Body of pancreas (tissue), 4 donors: ENCODE results near the gene MYO1A. TPM values are rescaled to one million over a fixed set of nuclear protein-coding genes. Genes with fewer than 3 reads are reported as not detected.

Experiments used
- ATAC-seq: fragments of 150-250 bp; one replicate; pipeline ENCODE4 v1.9.1; 2016
- DNase-seq, 4 donors: peaks; one replicate each; pipeline ENCODE4 v3.0.0-alpha.2; 2019
- H3K27ac ChIP-seq, 4 donors: fragments of 200-600 bp; sonication (generic); 1 replicate in 3 of 4; 2 replicates in 1 of 4; pipeline versions ENCODE4 v1.5.1 to v1.6.1; 2016 to 2019; ENCODE audit warnings: mild to moderate bottlenecking in 1 of 4, mixed read lengths in 1 of 4, moderate library complexity in 1 of 4
- H3K27me3 ChIP-seq, 2 donors: fragments of 200-600 bp; sonication (generic); one replicate each; pipeline ENCODE4 v1.6.0; 2016; ENCODE audit warnings: mild to moderate bottlenecking in 1 of 2
- H3K36me3 ChIP-seq, 2 donors: fragments of 200-600 bp; sonication (generic); replicated peaks in 1 of 2; 2 replicates each; pipeline ENCODE4 v1.5.1; 2016; ENCODE audit warnings: low read depth in 2 of 2; ENCODE audit not compliant: insufficient read depth in 1 of 2
- H3K4me1 ChIP-seq: fragments of 200-600 bp; sonication (generic); one replicate; pipeline ENCODE4 v1.6.0; 2016
- H3K4me3 ChIP-seq, 2 donors: fragments of 200-600 bp; sonication (generic); 1 replicate in 1 of 2; 2 replicates in 1 of 2; pipeline ENCODE4 v1.5.1; 2016 to 2019
- H3K9me3 ChIP-seq, 3 donors: fragments of 200-600 bp; sonication (generic); 1 replicate in 2 of 3; 2 replicates in 1 of 3; pipeline ENCODE4 v1.5.1; 2016
- POLR2A ChIP-seq, 3 donors: fragments of 450-650 bp; IDR thresholded peaks; one replicate each; pipeline ENCODE4 v1.6.1; 2016; ENCODE audit warnings: antibody characterized with exemption in 3 of 3, mild to moderate bottlenecking in 2 of 3
- WGBS, 2 donors: methylation state at CpG; one replicate each; pipeline ENCODE4 v1.1.5; 2017; 5-methylcytosine and 5-hydroxymethylcytosine counted together
- intact Hi-C: fragments of 100-400 bp; cut with DNase I; formaldehyde crosslinking; loops from one replicate; pipeline ENCODE4 v1.15.1; 2023
- total RNA-seq, 2 donors: library from RNA; depleted of rRNA; stranded (reverse); fragments of >200 nt; gene quantifications; one replicate each; pipeline ENCODE4 v1.1.0, GENCODE V29; 2016
- TF ChIP-seq, protein P1 (sequence below), 7 experiments: fragments of 450-650 bp in 4 of 7; fragments of 200-600 bp in 3 of 7; sonication (generic) in 3 of 7; IDR thresholded peaks; one replicate each; pipeline ENCODE4 v1.5.1; 2016 to 2019; ENCODE audit warnings: antibody characterized with exemption in 7 of 7

Gene MYO1A
- total RNA-seq, 2 donors from 2014 or later, result 1.8 TPM; not detected in 1

DNA sequence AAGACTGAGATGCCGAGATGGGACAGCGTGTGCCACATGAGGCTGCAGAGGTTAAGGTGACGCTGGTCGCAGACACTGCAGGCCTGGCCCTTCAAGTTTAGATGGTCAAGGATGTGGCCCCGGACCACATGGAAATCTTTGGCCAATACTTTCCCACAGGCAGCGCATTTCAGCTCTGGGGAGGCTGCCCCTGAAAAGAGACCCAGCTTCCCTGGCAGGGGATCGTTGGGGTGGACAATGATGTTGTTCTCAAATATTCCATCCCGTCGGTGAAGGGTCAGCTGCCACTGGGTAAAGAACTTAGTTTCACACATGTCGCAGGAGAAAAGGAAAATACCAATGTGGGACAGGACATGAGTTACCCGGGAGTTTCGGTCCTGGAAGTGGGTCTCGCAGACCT is 46.5 kb downstream of the MYO1A start:
- H3K36me3 ChIP-seq, result peaks cover 0 to 9% of the 10 kb centered on the region in 2 donors
- H3K27ac ChIP-seq, result no peak overlapping the region
- intact Hi-C loops, result no loop called here
- no peak for DNase-seq
- whole genome bisulfite sequencing, 2 donors, result 88 to 89% methylated on average over 9 to 13 of the region's 13 CpGs
- H3K9me3 ChIP-seq, result no peaks in the 10 kb centered on the region
- H3K4me1 ChIP-seq, result peaks cover 25% of the 10 kb centered on the region
- H3K4me3 ChIP-seq, result no peak overlapping the region
- no peak for ATAC-seq
- TF ChIP-seq POLR2A (IDR thresholded peaks at IDR 0.05), result no peak
- TF ChIP-seq, protein P1, sequence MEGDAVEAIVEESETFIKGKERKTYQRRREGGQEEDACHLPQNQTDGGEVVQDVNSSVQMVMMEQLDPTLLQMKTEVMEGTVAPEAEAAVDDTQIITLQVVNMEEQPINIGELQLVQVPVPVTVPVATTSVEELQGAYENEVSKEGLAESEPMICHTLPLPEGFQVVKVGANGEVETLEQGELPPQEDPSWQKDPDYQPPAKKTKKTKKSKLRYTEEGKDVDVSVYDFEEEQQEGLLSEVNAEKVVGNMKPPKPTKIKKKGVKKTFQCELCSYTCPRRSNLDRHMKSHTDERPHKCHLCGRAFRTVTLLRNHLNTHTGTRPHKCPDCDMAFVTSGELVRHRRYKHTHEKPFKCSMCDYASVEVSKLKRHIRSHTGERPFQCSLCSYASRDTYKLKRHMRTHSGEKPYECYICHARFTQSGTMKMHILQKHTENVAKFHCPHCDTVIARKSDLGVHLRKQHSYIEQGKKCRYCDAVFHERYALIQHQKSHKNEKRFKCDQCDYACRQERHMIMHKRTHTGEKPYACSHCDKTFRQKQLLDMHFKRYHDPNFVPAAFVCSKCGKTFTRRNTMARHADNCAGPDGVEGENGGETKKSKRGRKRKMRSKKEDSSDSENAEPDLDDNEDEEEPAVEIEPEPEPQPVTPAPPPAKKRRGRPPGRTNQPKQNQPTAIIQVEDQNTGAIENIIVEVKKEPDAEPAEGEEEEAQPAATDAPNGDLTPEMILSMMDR (IDR thresholded peaks at IDR 0.05), result no peak
- H3K27me3 ChIP-seq, result no peaks in the 10 kb centered on the region

DNA sequence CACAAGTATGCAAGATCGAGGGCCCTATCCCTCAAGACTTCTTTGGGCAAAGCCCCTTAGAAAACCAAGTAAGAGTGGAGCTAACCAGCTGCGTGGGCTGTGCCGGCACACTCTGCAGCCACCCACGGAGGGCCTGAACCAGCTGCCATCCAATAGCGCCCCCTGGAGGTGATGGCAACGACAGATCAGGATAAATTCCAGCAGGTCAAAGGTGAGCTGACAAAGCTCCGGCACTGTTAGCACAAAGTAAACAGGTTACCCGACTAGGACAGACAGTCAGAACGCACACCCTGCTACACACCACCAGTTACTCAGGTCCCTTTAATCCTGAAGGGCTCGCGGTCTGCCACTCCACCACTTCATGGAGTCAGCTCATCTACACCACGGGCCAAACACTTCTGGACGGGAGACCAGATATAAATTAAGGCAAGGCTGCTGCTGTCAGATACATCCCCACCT is 48.5 kb downstream of the MYO1A start:
- Histone ChIP-seq H3K27me3 (no peaks in the 10 kb centered on the region), H3K27ac (no peak overlapping the region), H3K9me3 (no peaks in the 10 kb centered on the region), H3K36me3 (peaks cover 0 to 9% of the 10 kb centered on the region in 2 donors), H3K4me3 (no peak overlapping the region), H3K4me1 (peaks cover 19% of the 10 kb centered on the region)
- 31 to 35% methylated on average over 12 to 13 of the region's 13 CpGs for WGBS, 2 donors
- TF ChIP-seq, protein P1 (IDR thresholded peaks at IDR 0.05), result peak in 6 of 7 experiments; percentile 30 to 59 (median 46)
- TF ChIP-seq POLR2A (IDR thresholded peaks at IDR 0.05), result no peak
- intact Hi-C loops, result no loop called here
- DNase-seq, result peak; percentile 51 to 57 (median 56)
- peak; percentile 23 for ATAC-seq

DNA sequence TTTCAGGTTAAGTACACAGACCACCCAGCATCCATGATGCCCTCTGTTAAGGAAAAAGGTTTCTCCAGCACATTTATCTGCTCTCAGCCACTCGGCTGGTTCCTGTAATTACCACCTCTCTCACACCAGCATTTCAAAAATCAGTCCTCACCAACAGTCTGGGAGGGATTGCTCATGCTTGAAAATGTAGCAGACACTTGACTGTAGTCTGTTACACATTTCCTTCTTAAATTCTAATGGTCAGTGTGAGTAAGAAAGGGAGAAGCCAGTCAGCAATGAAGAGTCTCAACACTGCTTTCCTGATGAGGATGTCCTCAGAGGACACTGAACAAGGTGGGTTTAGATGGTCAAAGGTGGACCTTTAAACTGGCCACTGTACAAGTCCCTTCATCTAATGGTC is 49.5 kb downstream of the MYO1A start:
- Histone ChIP-seq H3K27ac (no peak overlapping the region), H3K4me1 (peaks cover 15% of the 10 kb centered on the region), H3K36me3 (peaks cover 0 to 9% of the 10 kb centered on the region in 2 donors), H3K4me3 (no peak overlapping the region), H3K27me3 (no peaks in the 10 kb centered on the region), H3K9me3 (no peaks in the 10 kb centered on the region)
- no peak for DNase-seq
- no peak for ATAC-seq
- no peak for TF ChIP-seq POLR2A (IDR thresholded peaks at IDR 0.05)
- TF ChIP-seq, protein P1 (IDR thresholded peaks at IDR 0.05), result no peak
- intact Hi-C loops, result no loop called here
- WGBS, 2 donors, result 39 to 53% methylated on average over 1 of the region's 1 CpG

DNA sequence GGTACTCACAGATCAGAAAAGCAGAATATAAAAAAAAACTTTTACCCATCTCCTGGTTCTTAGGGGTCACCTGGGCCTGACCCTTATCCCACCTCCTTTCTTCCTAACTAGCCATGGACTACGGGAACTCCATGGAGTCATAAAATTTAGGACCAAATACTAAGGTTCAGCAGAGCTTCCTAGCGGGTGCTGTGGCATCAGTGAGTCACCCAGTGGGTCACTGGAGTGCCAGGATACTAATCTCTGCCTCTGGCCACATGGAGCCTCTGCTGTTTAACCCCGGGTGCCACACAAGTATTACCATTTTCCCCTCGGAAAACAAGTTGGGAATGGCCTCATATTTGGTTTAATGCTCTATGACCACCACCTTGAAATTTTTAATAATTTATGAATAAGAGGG is 50.5 kb downstream of the MYO1A start:
- no peaks in the 10 kb centered on the region for H3K9me3 ChIP-seq
- DNase-seq, result no peak
- ATAC-seq, result no peak
- no peaks in the 10 kb centered on the region for H3K27me3 ChIP-seq
- 84 to 89% methylated on average over 4 of the region's 4 CpGs for WGBS, 2 donors
- intact Hi-C loops, result no loop called here
- no peak overlapping the region for H3K4me3 ChIP-seq
- peaks cover 11% of the 10 kb centered on the region for H3K4me1 ChIP-seq
- H3K27ac ChIP-seq, result no peak overlapping the region
- TF ChIP-seq POLR2A (IDR thresholded peaks at IDR 0.05), result no peak
- TF ChIP-seq, protein P1 (IDR thresholded peaks at IDR 0.05), result no peak
- peaks cover 0 to 9% of the 10 kb centered on the region in 2 donors for H3K36me3 ChIP-seq

DNA sequence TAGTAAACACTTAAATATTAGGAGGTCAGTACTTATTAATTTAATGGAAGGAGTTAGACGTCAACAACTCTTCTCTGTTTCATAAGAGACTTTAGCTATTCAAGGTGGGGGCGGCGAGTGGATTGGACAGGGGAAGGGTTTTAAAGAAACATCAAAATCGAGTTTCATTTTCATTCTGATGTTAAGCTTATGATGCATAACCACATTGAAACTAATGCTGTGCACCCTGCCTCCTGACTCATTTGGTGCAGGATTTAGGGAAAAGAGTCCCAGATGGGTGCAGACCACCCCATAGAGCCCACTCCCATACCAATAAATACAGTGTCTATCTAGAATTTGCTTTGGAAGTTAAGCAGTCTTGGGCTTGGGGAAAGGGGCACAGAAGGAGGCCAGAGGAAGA is 50.9 kb downstream of the MYO1A start:
- Histone ChIP-seq H3K36me3 (peaks cover 0 to 9% of the 10 kb centered on the region in 2 donors), H3K4me1 (peaks cover 11% of the 10 kb centered on the region), H3K27ac (no peak overlapping the region), H3K9me3 (no peaks in the 10 kb centered on the region), H3K4me3 (no peak overlapping the region), H3K27me3 (no peaks in the 10 kb centered on the region)
- TF ChIP-seq, protein P1 (IDR thresholded peaks at IDR 0.05), result no peak
- no peak for TF ChIP-seq POLR2A (IDR thresholded peaks at IDR 0.05)
- ATAC-seq (no peak), DNase-seq (no peak)
- WGBS, 2 donors, result 58 to 76% methylated on average over 4 of the region's 4 CpGs
- intact Hi-C loops, result no loop called here
